HG02642 (cell line): ENCODE results near the gene NSD1.
"Not testable (repeated sequence)": the region's sequence is repeated elsewhere in the genome, so short reads cannot be mapped to it uniquely, and the experiment has no call there.

ENCODE experiments used
- ATAC-seq: cut with Tn5 transposase; IDR thresholded peaks from one replicate; pipeline ENCODE4 v1.9.1; 2021; ENCODE audit warnings: mild to moderate bottlenecking; ENCODE audit not compliant: unreplicated experiment, poor library complexity

The NSD1 gene

DNA sequence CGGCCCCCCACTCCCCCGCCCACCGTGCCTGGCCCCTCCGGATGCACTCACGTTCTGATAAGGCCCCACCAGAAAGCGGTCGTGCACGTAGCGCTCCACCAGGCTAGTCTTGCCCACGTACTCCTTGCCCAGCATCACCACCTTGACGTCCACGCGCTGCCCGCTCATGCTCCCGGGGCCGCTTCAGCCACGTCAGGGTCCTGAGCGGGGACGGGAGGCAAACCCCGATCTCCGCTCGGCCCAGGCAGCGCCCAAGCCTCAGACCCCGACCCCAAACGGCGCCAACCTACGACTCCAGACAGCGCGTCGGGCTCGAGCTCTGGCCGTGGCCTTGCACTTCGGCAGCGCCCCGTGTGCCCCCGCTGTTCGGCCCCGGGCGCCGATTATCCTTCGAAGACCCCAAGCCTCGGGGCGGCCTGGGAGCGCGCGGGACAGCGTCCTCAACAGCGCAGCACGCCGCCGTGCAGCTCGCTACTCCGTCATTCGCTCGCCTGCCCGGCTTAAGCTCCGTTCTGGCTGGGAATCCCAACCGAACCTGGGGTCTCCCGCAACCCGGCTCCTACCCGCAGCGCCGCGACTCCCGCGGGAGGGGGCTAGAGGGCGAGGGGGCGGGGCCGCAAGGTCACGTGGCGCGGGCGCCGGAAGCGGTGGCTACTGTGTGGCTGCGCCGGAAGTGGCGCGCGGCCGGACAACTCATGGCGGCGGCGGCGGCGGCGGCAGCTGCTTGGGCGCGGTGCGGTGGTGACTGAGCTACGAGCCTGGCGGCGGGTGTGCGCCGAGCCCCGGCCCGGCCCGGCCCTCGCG is 169.8 kb downstream of the NSD1 start, which contains the start of the genes PRELID1 and RAB24:
PRELID1 (plus strand) TSS at position 679 of the 804 bp plus-strand sequence. CDS start 187 bp downstream, outside the sequence.
RAB24 (minus strand) TSS at position 599 of the 804 bp plus-strand sequence; CDS start at position 168, 431 bp downstream.
- ATAC-seq = peak; percentile 69

DNA sequence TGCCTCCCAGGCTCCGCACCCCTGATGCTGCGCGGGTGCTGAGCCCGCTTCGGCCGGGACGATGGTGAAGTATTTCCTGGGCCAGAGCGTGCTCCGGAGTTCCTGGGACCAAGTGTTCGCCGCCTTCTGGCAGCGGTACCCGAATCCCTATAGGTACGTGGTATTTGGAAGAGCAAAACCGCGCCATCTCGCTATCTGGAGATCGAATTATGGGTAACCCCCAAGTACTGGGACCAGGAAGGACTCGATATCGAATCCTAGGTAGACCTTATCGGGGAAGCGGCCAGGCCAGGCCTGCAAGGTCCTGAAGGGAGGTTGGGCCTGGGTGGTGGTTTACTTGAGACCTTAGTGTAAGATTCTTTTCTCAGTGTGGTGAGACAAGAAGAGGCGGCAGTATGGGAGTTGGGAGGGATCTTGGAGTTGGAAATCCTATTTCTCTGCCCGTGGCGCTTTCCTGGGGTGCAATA is 170.4 kb downstream of the NSD1 start:
- ATAC-seq = peak; percentile 3

DNA sequence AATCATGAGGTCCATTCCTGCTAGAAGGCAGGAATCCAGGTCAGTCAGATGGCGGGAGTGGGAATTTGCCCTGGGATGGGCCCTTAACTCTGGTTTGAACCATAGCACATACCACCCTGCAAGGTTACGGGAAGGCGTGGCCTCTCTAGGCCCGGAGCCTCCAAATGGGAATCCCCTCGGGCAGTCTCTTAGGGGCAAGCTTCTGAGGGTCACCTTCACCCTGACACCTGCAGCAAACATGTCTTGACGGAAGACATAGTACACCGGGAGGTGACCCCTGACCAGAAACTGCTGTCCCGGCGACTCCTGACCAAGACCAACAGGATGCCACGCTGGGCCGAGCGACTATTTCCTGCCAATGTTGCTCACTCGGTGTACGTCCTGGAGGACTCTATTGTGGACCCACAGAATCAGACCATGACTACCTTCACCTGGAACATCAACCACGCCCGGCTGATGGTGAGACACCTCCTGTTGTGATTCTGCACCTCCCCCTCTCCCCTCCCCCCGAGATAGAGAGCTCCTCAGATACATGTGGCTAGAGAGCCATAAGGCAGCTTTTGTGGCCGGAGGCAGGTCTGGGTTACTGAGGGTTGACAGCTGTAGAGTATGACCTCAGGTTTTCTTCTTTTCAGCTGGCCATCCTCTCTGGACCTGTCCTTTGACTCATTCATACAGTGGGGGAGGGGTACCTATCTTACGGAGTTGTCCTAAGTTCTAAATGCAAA is 171.0 kb downstream of the NSD1 start:
- no peak for ATAC-seq

DNA sequence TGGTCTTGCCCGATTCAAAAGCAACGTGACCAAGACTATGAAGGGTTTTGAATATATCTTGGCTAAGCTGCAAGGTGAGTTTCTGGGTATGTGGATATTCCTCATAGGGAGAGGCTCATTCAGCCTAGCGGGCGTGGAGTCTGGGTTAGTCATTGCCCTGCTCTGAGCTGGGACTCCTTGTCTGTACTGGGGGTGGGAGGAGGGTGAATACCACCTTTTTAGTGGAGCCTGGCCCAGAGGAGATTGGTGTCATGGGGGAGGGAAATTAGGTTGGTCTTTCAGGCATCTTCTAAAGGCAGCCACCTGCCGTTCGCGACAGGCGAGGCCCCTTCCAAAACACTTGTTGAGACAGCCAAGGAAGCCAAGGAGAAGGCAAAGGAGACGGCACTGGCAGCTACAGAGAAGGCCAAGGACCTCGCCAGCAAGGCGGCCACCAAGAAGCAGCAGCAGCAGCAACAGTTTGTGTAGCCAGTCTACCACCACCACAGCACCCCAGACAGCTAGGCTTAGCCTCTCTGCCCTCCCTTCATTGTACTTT is 172.6 kb downstream of the NSD1 start:
- ATAC-seq = not testable (repeated sequence)

DNA sequence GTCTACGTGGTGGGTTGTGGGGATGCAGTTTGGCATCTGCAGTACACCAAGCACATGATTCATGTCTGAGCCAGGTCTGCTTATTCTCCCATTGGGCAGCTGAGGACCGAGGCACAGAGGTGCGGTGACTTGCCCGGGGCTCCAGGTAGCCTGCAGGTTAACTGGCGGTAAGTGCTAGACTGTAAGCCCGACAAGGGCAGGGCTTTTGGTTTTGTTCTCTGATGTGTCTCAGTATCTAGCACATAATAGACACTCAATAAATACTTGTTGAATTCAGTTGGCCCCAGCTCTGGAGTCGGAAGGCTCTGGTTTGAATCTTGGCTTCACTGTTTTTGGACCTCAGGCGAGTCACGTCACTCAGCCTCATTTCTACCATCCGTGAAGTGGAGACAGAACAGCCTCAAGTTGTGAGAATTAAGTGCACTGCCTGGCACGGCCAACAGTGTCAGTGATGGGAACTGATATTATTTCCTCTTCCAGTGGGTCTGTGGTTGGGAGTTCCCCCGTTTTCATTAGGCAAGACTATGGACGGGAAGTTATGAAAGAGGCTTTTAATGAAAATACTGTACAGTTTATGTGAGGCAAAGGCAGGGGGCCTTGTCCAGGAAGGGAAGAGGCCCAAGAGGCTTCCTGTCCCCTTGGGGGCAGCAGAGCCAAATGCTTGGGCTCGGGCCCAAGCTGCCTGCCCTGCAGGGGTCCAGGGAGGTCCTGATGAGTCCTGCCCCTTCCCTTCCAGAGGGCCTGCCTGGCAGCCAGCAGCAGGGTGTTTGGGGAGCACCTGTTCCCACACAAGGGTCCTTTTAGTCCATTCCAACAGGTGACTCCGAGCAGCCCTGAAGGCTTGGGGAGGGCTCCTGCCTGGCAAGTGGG is 173.3 kb downstream of the NSD1 start:
- no peak for ATAC-seq

DNA sequence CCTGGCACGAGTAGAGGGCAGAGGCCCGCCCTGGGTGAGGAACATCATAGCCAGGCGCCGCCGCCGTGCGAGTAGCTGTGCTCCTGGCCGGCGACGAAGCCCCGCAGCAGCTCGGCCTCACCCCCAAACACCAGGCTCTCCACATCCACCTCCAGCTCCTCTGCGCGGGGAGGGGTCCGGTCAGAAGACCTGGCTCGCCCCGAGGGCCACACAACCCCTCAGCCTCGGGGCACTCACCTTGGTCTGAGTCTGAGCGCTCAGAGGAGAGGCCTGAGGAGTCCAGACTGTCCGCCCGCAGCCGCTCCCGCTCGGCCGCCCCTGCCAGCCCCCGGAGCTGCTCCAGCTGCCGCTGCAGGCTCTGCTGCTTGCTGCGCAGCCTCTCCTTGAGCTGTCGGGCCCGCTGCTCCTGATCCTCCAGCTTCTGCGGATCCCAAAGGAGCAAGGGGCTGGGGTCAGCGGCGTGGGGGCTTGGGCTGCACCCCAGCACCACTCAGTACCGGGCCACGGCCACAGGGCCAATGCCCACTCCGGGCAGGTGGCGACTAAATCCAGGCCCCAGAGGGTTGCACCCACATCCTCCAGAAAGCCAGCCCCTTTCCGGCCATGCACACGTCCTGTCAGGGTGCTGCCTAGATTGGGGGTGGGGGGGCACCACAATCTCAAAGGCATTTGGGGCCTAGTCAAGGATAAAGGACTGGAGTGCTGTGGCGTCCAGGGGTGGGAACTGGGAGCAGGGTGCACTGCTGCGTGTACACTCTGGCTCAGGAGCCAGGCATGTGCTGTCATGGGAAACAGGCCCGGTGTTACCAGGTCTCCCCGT is 174.2 kb downstream of the NSD1 start:
- ATAC-seq = no peak

DNA sequence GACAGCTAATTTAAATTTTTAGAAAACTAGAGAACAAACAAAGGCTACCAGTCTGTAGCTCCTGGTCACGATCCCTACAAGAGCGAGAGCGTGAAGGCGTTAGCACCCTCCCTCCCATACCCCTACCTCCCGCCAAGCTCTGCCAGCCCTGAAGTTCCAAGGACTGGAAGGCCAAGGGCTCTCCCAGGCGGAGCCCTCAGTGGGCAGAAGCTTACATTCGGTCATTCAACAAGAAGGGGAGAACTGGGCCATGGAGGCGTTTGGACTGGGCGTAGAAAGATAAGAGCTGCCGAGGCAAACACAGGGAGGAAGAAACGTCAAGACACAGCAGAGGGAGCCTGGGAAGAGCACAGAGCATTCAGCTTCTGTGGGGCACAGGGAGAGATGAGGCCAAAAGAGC is 175.2 kb downstream of the NSD1 start:
- no peak for ATAC-seq

DNA sequence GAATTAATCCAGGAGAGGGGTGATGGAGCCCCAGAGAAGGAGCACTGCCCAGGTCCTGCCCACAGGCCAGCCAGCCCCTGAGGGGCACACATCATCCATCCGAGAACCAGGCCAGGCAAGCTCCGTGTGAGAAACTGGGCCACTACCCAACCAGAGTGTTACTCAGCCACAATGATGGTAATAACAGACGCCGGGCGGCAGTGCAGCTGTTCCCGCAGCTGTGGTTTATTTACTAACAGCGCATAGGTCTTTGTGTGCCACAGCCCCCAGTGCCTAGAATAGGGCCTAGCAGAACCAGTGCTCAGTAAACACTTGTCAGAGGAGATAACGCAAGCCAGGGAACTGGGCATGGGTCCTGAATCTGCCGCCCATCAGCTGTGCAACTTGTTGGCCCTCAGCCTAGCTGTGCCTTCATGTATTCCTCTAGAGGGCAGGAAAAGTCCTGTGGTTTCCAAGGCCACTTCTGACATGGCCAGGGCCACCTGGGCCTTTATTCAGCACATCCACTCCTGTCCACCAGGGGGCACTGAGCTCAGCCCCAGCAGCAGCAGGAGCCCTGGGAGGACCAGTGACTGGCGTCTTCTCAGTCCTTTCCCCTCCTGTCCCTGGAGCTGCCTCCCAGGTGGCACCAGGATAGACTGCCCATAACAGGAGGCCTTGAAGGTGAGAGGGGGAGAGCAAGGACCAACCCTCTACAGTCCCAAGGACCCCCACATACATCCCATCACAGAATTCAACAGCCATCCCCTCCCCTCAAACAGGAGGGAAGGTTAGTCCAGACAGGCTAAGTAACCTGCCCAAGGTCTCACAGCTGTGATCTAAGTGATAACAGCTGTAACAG is 176.0 kb downstream of the NSD1 start:
- ATAC-seq = no peak

DNA sequence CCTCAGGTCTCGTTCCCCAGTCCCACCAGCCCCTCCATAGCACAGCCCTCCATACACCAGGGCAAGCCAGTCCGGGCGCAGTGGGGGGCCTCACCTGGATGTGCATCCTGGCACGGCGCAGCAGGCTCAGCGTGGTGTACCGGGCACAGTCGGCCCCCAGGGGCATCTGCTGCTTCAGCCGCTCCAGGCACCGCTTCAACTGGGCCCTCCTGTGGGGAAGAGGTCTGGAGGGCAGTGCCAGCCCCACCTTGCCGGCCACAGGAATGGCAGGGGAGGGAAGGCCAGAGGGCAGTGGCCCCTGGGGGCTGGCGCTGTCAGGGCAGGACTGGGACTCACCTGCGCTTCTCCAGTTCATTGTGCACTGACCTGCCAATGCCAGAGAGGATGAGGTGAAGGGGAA is 176.8 kb downstream of the NSD1 start:
- ATAC-seq = no peak

DNA sequence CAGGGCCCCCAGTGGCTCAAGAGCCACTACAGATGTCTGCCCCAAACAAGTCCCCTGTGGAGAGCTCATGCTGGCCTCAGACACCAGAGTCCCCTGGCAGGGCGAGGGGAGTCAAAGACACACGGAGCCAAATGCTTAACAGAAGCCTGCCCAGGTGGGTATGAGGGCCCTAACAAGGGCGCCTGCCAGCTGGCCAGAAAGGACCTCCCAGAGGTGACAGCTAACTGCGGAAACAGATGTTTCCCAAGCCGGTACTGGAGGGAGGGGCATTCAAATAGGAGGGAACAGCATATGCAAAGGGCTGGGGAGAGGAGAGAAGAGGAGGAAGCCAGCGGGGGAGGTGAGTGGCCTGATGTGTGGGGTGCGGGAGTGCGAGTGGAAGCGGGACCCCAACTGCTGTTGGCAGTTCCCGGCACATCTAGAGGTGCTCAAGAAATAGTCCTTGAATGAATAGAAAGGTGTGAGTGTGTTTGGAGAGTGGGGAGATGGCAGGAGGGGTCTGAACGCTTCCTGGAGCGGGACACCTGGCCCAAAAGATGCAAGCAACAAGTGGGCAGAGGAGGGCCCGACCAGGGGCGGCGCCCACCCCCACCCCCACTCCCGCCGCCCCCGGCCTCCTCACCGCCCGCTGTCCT is 177.3 kb downstream of the NSD1 start:
- no peak for ATAC-seq

DNA sequence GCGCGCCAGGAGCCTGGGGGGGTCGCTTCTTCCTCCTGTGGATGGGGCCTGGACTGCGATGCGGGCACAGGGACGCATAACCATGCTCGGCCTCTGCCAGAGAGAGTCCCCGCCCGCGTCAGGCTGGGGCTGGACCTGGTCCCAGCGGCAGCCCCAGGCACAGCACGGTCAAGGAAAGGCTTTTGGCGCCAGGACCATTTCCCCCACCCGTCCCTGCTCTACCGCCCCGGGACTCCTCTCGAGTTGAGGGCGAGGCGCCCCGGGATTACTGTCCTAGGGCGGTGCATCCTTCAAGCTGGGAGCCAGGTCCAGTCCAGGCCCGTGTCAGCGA is 177.8 kb downstream of the NSD1 start:
- ATAC-seq = peak; percentile 4

DNA sequence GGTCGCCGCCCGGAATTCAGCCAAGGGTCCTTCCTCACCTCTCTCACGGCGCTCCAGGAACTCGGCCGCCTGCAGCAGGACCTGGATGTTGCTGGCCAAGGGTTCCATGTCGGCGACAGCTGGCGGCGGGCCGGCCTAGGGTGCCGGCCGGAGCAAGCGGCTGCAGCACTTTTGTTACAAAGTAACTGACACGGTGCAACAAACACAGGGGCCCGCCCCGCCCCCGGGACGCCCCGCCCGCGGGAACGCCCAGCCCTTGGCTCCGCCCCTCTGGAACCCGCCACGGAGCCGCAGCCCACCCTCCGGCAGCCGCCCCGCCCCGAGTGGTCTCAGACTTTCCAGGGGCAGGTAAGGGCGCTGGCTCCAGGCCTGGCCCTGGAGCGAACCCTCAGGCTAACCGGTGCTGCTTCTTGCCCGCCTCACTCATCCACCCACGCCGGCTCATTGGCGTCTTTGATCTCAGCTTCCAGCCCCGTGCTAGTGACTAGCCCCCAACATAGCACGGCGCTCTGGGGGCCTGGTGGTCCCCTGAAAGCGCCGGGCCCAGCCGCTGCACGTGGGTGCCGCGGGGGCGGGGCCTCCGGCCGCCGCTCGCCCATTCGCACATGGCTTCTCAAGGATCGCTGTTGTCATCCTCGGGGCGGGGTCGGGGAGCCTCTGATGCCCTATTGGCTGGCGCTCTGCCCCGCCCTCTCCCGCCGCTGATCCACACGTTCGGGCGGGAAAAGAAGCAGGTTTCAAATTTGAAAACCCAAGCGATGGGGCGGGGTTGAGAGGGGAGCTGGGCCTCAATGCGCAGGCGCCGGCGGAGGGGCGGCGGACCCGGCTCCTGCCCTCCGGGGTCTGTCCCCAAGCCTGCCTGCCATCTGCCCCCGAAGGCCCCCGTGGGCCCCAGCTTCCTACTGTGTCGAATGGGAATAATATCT is 178.4 kb downstream of the NSD1 start, which contains the start of gene MXD3:
MXD3 (minus strand) TSS at position 176 of the 926 bp plus-strand sequence; CDS start at position 108, 68 bp downstream.
- peak; percentile 77 for ATAC-seq

DNA sequence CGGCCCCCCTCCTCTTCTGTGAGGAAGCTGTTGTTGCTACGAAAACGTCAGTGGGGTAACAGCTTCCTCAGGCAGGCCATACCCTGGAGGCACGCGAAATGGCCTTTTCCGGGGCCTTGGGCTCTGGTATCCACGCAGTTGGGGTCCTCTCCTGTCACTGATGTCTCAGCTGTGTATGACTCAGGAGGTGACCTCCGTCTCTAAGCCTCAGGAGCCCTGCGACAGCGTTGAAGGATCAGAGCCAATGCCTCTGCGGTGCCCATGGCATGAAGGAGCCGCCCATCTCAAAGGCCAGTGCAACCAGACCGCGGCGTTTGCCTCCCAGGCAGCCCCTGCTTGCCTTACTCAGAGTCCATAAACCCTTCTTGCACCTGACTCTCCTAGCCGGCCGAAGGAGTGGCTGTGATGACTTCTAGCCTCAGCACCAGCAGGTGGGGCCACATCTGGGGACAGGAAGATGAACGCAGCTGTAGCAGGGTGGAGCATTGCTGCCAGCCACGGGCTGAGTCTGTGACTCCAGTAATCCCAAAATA is 179.1 kb downstream of the NSD1 start:
- ATAC-seq = peak; percentile 4

DNA sequence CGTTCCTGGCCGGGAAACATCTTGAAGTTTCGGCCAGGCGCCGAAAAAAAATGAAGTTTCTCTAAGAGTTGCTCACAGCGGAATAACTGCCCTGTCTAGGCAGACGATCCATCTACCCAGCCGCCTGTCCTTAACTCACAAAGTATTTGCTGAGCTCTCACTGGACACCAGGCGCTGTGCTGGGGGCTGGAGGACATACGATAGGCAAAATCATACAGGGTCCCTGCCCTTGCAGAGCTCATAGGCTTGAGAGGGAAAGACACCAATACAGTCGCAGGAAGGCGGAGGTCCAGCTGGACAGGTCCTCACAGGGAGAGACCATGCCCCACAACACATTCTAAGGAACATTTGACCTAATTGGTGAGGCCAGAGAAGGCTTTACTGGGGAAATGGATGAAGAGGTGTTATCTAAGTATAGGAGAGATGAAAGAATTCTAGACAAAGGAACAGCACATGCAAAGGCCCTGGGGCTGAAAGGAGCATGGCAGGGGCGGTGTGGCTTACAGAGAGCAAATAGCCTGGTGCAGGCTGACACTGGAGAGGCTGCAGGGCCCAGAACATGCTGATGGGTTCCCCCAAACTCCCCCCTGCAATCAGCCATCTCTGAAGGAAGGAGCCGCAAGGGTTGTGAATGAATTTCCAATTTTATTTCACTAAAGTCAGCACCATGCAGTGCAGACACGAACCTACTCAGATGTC is 180.1 kb downstream of the NSD1 start:
- ATAC-seq = no peak

DNA sequence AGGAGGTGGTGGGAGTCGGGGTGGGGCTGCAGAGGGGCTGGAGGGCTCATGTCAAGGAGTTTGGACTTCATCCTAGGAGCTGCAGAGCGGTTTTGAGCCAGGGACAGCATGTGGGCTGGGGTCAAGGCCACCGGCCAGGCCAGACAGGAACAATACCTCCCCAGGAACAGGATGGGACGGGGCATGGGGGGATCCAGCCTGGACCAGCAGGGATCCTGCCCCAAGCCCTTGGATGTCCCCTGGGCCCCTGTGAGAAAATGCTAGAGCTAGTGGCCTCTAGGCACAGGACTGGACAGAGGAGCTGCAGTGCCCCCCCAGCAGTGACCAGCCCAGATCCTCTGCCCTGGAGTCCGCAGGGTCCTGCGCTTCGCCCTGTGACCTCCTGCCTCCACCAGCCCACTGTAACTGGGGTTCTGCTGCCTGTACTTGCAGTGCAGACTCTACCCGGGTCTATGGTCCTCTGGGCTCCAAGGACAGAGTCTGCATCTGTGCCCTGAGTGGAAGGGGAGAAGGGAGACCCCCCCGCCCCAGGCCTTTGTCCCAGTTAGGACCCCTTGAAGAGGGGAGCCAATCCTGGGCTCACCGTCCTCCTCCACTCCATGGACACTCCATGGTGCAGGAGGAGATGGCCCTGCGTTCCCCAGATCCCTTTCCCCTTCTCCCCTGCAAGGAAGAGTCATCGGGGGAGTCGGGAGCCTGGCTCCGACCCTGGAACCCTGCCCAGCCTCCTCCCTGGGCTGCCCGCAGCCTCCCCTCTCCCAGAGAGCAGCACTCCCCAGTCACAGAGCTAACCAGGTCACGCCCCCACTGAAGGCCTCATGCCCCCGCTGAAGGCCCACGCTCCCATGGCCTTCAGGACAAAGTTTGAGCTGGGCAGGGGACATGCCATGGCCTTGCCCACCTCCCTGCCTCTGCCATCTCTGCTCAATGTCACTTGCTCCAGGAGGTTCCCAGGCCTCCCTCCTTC is 181.1 kb downstream of the NSD1 start:
- no peak for ATAC-seq
